ENCODE measurements around the gene TTLL11.

Gene TTLL11

DNA sequence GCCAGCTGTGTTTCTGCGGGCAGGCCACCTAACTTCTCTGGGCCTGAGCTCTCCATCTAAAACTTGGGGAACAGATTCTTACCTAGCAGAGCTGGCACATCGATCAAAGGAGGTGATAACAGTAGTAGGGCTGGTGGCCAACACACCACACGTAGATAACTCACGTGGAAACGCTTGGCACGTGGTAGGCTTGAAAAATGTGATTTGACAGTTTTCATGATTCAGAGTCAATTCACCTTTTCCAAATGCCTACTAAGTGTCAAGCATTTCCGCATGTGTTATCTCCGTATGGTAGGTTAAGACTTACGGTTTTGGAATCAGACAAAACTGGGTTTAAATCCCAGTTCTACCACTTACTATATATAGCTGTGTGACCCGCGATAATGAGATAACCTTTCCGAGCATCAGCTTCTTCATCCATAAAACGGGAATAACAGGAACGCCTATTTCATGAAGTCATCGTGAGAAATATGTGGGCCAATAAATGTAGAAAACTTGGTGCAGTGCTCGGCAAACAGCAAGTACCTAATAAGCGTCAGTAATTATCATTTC, 41.0 kb upstream of the TTLL11 start:
- no peak overlapping the region for H3K4me3 ChIP-seq (ENCODE audit: low read length)
- no peak for DNase-seq (ENCODE audit: low read depth)
- TF ChIP-seq, protein P1, sequence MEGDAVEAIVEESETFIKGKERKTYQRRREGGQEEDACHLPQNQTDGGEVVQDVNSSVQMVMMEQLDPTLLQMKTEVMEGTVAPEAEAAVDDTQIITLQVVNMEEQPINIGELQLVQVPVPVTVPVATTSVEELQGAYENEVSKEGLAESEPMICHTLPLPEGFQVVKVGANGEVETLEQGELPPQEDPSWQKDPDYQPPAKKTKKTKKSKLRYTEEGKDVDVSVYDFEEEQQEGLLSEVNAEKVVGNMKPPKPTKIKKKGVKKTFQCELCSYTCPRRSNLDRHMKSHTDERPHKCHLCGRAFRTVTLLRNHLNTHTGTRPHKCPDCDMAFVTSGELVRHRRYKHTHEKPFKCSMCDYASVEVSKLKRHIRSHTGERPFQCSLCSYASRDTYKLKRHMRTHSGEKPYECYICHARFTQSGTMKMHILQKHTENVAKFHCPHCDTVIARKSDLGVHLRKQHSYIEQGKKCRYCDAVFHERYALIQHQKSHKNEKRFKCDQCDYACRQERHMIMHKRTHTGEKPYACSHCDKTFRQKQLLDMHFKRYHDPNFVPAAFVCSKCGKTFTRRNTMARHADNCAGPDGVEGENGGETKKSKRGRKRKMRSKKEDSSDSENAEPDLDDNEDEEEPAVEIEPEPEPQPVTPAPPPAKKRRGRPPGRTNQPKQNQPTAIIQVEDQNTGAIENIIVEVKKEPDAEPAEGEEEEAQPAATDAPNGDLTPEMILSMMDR (IDR thresholded peaks at IDR 0.05; ENCODE audit: insufficient read depth, low read depth, low read length, missing control alignments) = no peak

DNA sequence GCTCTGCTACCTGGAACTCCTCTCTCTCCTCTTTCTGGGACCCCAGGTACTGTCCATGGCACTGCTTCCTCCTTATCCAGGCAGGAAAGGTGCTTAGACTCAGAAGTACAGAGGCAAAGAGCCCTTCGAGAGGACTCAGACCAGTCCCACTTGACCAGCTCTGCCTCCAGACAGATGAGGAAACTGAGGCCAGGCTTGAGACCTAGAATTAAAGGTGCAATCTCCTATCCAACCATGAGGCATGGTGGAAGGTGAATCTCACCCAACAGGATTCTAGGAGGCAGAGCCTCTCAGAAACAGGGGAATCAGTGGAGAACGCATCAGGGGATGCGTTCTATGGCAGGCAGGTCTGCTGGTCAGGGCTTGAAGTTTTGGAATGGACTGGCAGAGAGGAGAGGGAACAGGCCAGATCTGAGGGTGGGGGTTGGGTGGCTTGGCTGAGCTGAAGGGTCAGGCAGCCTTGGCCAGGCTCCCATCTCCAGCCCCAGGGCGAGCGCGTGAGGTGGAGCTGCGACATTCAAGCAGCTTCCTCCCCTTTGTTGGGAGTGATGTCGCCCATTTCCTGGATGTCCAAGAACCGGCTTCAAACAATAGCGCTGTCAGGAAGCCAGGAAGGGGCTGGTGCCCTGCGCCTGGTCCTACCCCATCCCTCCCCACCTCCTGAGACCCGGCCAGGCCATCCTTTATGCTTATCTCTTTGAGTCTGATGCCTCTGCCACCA, 40.3 kb upstream of the TTLL11 start:
- H3K4me3 ChIP-seq (ENCODE audit: low read length) = no peak overlapping the region
- no peak for DNase-seq (ENCODE audit: low read depth)
- TF ChIP-seq, protein P1 (IDR thresholded peaks at IDR 0.05; ENCODE audit: insufficient read depth, low read depth, low read length, missing control alignments) = no peak

GRCh38 chr9:122132539-122132938, 39.4 kb upstream of the TTLL11 start:
- TF ChIP-seq, protein P1 (IDR thresholded peaks at IDR 0.05; ENCODE audit: insufficient read depth, low read depth, low read length, missing control alignments) = no peak
- H3K4me3 ChIP-seq (ENCODE audit: low read length) = no peak overlapping the region
- DNase-seq (ENCODE audit: low read depth) = no peak

DNA sequence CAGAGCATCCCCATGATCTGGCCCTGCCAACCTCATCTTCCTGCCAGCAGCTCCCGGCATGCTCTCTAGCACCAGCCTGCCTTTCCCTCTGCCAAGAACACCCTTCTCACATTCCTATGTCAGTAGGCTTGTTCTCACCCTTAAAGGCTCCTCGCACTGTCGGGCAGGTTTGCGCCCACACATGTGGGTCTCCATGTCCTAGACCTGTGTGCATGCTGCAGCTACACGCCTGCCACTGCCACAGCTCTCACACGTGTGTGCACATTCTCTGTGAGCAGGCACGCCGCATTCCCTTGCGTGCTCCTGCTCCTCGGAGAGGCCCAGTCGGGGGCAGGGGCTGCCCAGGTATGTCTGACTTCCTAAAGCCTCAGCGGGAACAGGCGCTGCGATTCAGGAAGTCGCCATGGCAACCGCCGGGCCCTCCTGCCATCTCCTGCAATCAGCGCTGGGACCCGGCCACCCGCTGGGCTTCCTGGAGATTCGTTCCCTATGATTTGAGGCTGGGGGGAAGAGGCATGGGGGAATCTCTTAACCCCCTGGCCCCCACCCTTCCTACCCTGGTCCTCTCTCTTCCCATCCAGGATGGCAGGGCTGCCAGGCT, 38.4 kb upstream of the TTLL11 start:
- TF ChIP-seq, protein P1 (IDR thresholded peaks at IDR 0.05; ENCODE audit: insufficient read depth, low read depth, low read length, missing control alignments) = no peak
- DNase-seq (ENCODE audit: low read depth) = peak; percentile 34
- no peak overlapping the region for H3K4me3 ChIP-seq (ENCODE audit: low read length)

GRCh38 chr9:122130837-122131236, 37.7 kb upstream of the TTLL11 start:
- no peak overlapping the region for H3K4me3 ChIP-seq (ENCODE audit: low read length)
- DNase-seq (ENCODE audit: low read depth) = no peak
- TF ChIP-seq, protein P1 (IDR thresholded peaks at IDR 0.05; ENCODE audit: insufficient read depth, low read depth, low read length, missing control alignments) = no peak

DNA sequence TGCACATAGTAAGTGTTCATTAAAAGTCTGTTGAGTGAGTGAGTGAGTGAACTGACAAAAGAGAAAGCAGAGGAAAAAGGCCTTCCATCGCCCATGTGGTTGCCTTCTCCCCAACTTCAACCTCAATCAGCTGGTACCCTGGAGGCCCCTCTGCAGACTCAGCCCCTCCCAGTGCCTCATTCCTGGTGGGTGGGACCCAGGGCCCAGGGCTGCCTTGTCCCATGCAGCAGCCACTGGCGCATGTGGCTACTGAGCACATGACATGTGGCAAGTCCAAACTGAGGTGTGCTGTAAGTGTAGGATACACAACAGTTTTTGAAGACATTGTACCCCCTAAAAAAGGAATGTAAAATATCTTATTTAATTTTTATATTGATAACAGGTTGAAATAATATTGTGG, 36.9 kb upstream of the TTLL11 start:
- H3K4me3 ChIP-seq (ENCODE audit: low read length) = no peak overlapping the region
- TF ChIP-seq, protein P1 (IDR thresholded peaks at IDR 0.05; ENCODE audit: insufficient read depth, low read depth, low read length, missing control alignments) = no peak
- no peak for DNase-seq (ENCODE audit: low read depth)
